D721Med (cell line): ENCODE data around the gene NKAP.
"Not testable (repeated sequence)": the region's sequence is repeated elsewhere in the genome, so short reads cannot be mapped to it uniquely, and the experiment has no call there.

ENCODE experiments used
- DNase-seq: peaks from one replicate; pipeline ENCODE4 v3.0.0; 2011; ENCODE audit warnings: low spot score; ENCODE audit not compliant: insufficient read length
- FAIRE-seq: peaks from 2 replicates; lab custom pipeline; 2011; peaks lifted over from hg19 to GRCh38; lab: Jason Lieb, UNC
- TF ChIP-seq, protein P1 (sequence below): IDR thresholded peaks from 2 replicates; pipeline ENCODE4 v1.5.1; 2012; ENCODE audit warnings: mild to moderate bottlenecking, control low read depth; ENCODE audit not compliant: insufficient read depth; ENCODE audit errors: missing control alignments

NKAP gene

DNA sequence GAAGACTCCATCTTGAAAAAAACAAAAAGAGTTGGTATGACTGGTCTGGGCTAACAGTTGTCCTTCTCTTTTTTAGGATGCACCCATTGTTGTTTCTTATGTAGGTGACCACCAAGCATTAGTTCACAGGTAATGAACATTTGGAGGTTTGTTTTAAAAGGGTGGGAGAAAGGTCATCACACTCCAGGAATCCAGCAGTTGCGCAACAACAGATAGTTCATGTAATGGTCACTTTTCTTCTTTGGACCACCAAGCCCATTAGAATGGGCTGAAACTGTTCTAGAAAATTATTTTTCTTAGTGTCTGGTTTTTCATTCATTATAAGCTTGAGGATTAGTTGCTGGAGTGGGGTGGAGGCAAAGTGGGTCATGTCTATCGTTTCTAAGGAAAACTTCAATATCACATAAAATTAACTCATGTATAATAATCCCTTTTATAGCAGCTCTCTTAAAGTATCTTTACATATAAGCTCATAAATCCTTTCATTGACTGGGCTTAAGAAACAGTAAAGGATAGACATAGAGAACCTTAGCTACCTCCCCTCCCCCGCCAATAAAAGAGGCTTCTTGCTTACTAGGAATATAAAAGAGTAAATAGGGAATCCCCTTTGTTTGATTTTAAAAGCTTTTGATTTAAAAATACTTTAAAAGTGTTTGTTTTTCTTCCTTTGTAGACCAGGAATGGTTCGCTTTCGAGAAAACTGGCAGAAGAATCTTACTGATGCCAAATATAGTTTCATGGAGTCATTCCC lies 23.5 kb downstream of the NKAP start:
- TF ChIP-seq, protein P1, sequence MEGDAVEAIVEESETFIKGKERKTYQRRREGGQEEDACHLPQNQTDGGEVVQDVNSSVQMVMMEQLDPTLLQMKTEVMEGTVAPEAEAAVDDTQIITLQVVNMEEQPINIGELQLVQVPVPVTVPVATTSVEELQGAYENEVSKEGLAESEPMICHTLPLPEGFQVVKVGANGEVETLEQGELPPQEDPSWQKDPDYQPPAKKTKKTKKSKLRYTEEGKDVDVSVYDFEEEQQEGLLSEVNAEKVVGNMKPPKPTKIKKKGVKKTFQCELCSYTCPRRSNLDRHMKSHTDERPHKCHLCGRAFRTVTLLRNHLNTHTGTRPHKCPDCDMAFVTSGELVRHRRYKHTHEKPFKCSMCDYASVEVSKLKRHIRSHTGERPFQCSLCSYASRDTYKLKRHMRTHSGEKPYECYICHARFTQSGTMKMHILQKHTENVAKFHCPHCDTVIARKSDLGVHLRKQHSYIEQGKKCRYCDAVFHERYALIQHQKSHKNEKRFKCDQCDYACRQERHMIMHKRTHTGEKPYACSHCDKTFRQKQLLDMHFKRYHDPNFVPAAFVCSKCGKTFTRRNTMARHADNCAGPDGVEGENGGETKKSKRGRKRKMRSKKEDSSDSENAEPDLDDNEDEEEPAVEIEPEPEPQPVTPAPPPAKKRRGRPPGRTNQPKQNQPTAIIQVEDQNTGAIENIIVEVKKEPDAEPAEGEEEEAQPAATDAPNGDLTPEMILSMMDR: no peak
- FAIRE-seq (no peak), DNase-seq (no peak)

DNA sequence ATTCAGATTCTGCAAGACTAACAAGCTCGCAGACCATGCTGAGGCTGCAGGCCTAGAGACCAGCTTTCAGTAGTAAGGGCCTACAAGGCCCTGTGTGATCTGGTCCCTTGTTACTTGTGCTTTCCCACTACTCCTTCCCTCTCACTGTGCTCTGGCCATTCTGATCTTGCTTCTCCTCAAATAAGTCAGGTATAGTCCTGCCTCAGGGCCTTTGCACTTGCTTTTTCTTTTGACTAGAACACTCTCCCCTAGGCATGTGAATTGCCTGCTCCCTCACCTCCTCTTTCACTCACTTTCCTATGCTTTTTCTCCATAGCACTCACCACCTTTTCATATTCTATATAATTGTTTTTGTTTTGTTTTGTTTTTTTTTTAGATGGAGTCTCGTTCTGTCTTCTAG lies 25.7 kb downstream of the NKAP start:
- DNase-seq (no peak), FAIRE-seq (no peak)
- TF ChIP-seq, protein P1: no peak

DNA sequence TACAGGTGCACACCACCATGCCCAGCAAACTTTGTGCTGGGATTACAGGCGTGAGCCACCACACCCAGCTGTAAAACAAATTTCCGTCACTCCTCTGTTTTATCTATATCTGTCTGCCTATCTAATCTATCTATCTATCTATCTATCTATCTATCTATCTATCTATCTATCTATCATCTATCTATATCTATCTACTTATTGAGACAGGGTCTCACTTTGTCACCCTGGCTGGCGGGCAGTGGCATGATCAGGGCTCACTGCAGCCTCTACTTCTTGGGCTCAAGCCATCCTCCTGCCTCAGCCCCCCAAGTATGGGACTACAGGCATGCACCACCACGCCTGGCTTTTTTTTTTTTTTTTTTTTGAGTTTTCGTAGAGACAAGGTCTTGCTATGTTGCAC lies 27.2 kb downstream of the NKAP start:
- TF ChIP-seq, protein P1: no peak
- FAIRE-seq: no peak
- DNase-seq: no peak

DNA sequence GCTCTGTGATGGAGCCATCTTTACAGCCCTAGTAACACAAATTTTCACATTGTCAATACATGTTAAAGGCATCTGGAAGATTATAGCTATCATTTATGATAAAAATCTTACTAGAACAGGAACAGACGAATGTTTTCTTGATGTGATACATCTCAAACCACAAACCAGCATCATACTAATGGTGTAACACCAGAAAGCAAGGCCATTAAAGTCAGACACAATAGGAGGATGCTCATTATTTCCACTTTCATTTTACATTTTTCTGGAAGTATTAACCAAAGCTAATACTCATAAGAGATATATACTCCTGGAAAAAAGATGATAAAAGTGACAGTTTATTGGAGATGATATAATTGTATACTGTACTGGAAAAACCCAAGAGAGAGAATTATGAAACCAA lies 42.6 kb downstream of the NKAP start:
- no peak for FAIRE-seq
- DNase-seq: no peak

GRCh38 chrX:119899125-119899524 lies 44.4 kb downstream of the NKAP start:
- DNase-seq: no peak
- FAIRE-seq: no peak
- TF ChIP-seq, protein P1: no peak

More for the DNA sequence above, 42.6 kb downstream of the NKAP start:
- TF ChIP-seq, protein P1: no peak

DNA sequence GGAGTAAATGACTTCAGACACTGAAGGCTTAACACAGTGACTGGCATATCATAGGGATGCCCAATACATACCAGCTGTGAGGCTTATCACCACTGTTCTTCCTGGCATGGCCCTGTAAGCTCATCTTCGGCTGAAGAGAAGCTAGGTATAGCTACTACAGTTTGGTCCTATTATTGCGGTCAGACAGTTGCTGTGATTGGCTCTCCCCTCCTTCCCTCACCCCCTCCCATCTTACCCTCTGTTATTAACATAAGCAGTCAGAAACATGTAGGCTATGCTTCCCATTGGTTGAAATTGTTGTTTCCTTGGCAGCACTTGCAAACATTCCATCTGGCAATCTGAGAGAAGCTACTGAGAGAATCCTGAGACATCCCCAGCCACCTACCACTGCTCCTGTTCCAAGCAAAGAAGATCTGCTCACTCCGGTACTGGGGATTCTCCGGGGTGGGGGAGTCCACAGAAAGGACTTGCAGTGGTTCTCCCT lies 47.7 kb downstream of the NKAP start, which contains the start of gene AKAP14:
AKAP14 (plus strand) TSS at position 51 of the 484 bp plus-strand sequence. CDS start 7,331 bp downstream, outside the sequence.
- TF ChIP-seq, protein P1: no peak
- FAIRE-seq: peak; percentile 79
- no peak for DNase-seq

- FAIRE-seq, DNase-seq: not testable (repeated sequence)
These were observed 51.4 kb downstream of the NKAP start for GRCh38 chrX:119891961-119892692.

GRCh38 chrX:119890626-119891025 lies 52.9 kb downstream of the NKAP start:
- not testable (repeated sequence) for DNase-seq, FAIRE-seq
